ENCODE data around the gene KRTAP10-10.

The KRTAP10-10 gene

GRCh38 chr21:44637018-44637850, at the start of gene KRTAP10-10:
Gene KRTAP10-10 (plus strand): TSS chr21:44637356. CDS start chr21:44637418, 62 bp downstream.
- DNase-seq = no peak

- no peak for DNase-seq
These were observed 48.1 kb upstream of the KRTAP10-10 start for GRCh38 chr21:44589094-44589493.

GRCh38 chr21:44589586-44590305, 47.4 kb upstream of the KRTAP10-10 start:
- no peak for DNase-seq

GRCh38 chr21:44590311-44590721, 46.8 kb upstream of the KRTAP10-10 start:
- DNase-seq = no peak

- DNase-seq = peak; percentile 26
These were observed 46.0 kb upstream of the KRTAP10-10 start for GRCh38 chr21:44590897-44591800.

GRCh38 chr21:44591801-44592130, 45.4 kb upstream of the KRTAP10-10 start:
- DNase-seq = peak; percentile 28

GRCh38 chr21:44592446-44593311, 44.5 kb upstream of the KRTAP10-10 start, which contains the start of gene KRTAP10-6:
Gene KRTAP10-6 (minus strand): TSS chr21:44592505. CDS start chr21:44592484, 21 bp downstream.
- peak; percentile 48 for DNase-seq

- DNase-seq = peak; percentile 60
These were observed 43.4 kb upstream of the KRTAP10-10 start for GRCh38 chr21:44593598-44594405.

GRCh38 chr21:44594406-44594916, 42.7 kb upstream of the KRTAP10-10 start:
- DNase-seq = no peak

- no peak for DNase-seq
These were observed 41.6 kb upstream of the KRTAP10-10 start for GRCh38 chr21:44595524-44595923.

GRCh38 chr21:44596068-44596725, 41.0 kb upstream of the KRTAP10-10 start:
- peak; percentile 8 for DNase-seq

- DNase-seq = no peak
These were observed 39.1 kb upstream of the KRTAP10-10 start for GRCh38 chr21:44598061-44598460.

GRCh38 chr21:44599264-44600029, 37.7 kb upstream of the KRTAP10-10 start:
- no peak for DNase-seq

- DNase-seq = peak; percentile 21
These were observed 36.8 kb upstream of the KRTAP10-10 start, which contains the start of gene KRTAP10-7 for GRCh38 chr21:44600118-44600978. Gene KRTAP10-7 (plus strand): TSS chr21:44600597. CDS start chr21:44600622, 25 bp downstream.

- peak; percentile 44 for DNase-seq
These were observed 36.1 kb upstream of the KRTAP10-10 start for GRCh38 chr21:44601091-44601490.

- no peak for DNase-seq
These were observed 35.3 kb upstream of the KRTAP10-10 start for GRCh38 chr21:44601596-44602462.

- no peak for DNase-seq
These were observed 34.7 kb upstream of the KRTAP10-10 start for GRCh38 chr21:44602463-44602850.

Data from DMS53 (cell line).